Loucy (cell line): ENCODE measurements around the gene TMEM108.

Experiments
- H2AFZ ChIP-seq: fragments of 200-600 bp; sonication (generic); 2 replicates; pipeline ENCODE4 v1.6.0; 2016; ENCODE audit warnings: antibody characterized with exemption, mild to moderate bottlenecking, low read length, moderate library complexity
- H3F3A ChIP-seq: fragments of 200-600 bp; 2 replicates; pipeline ENCODE4 v1.6.0; 2016; ENCODE audit warnings: antibody characterized with exemption, low read depth, mild to moderate bottlenecking
- H3K27me3 ChIP-seq: fragments of 200-600 bp; sonication (generic); 2 replicates; pipeline ENCODE4 v1.6.1; 2014; ENCODE audit warnings: low read length, mild to moderate bottlenecking; ENCODE audit not compliant: insufficient read depth, poor library complexity, severe bottlenecking
- H3K36me3 ChIP-seq: fragments of 200-600 bp; sonication (generic); 2 replicates; pipeline ENCODE4 v1.6.1; 2016; ENCODE audit warnings: low read length; ENCODE audit not compliant: insufficient read depth
- H3K4me1 ChIP-seq: fragments of 200-600 bp; sonication (generic); 2 replicates; pipeline ENCODE4 v1.5.1; 2014; ENCODE audit warnings: low read length, mild to moderate bottlenecking; ENCODE audit not compliant: insufficient read depth, poor library complexity, severe bottlenecking
- H3K4me2 ChIP-seq: fragments of 200-600 bp; sonication (generic); 2 replicates; pipeline ENCODE4 v1.6.0; 2014; ENCODE audit warnings: antibody characterized with exemption, low read length, low read depth, mild to moderate bottlenecking; ENCODE audit not compliant: poor library complexity, severe bottlenecking
- H3K4me3 ChIP-seq: fragments of 200-600 bp; sonication (generic); 2 replicates; pipeline ENCODE4 v1.5.1; 2014; ENCODE audit warnings: low read length, mild to moderate bottlenecking, mixed read lengths; ENCODE audit not compliant: poor library complexity, severe bottlenecking
- H3K79me2 ChIP-seq: fragments of 200-600 bp; sonication (generic); 2 replicates; pipeline ENCODE4 v1.6.1; 2014; ENCODE audit warnings: low read length; ENCODE audit not compliant: insufficient read depth
- H3K9ac ChIP-seq: fragments of 200-600 bp; sonication (generic); 2 replicates; pipeline ENCODE4 v1.6.0; 2014; ENCODE audit warnings: mild to moderate bottlenecking, low read depth, low read length, moderate library complexity; ENCODE audit not compliant: poor library complexity, severe bottlenecking
- H3K9me2 ChIP-seq: fragments of 200-600 bp; sonication (generic); replicated peaks from 2 replicates; pipeline ENCODE4 v1.6.1; 2016; ENCODE audit warnings: low read depth, low read length, mixed read lengths
- H3K9me3 ChIP-seq: fragments of 200-600 bp; sonication (generic); 2 replicates; pipeline ENCODE4 v1.6.1; 2014; ENCODE audit warnings: mild to moderate bottlenecking, antibody characterized with exemption, low read length, low read depth; ENCODE audit not compliant: insufficient read depth
- H4K20me1 ChIP-seq: fragments of 200-600 bp; sonication (generic); 2 replicates; pipeline ENCODE4 v1.6.0; 2014; ENCODE audit warnings: antibody characterized with exemption, low read length, mild to moderate bottlenecking; ENCODE audit not compliant: insufficient read depth, poor library complexity, severe bottlenecking
- CTCF ChIP-seq: fragments of 200-600 bp; sonication (generic); conservative IDR thresholded peaks from 2 replicates; pipeline ENCODE4 v1.5.1; 2014; ENCODE audit warnings: mild to moderate bottlenecking, antibody characterized with exemption, low read length
- EZH2phosphoT487 ChIP-seq: fragments of 200-600 bp; IDR thresholded peaks from 2 replicates; pipeline ENCODE4 v1.6.1; 2018; ENCODE audit warnings: antibody characterized with exemption, mild to moderate bottlenecking, moderate library complexity, borderline replicate concordance

TMEM108 gene

GRCh38 chr3:133408961-133409360 lies 370.8 kb downstream of the TMEM108 start:
- H3K4me2 ChIP-seq = no peak overlapping the region
- no peaks in the 10 kb centered on the region for H3K4me1 ChIP-seq
- peaks cover 6% of the 10 kb centered on the region; the same call in 1 of the 2 replicates for H3F3A ChIP-seq
- H3K9me2 ChIP-seq = no peaks in the 10 kb centered on the region
- no peaks in the 10 kb centered on the region for H3K9me3 ChIP-seq
- H3K9ac ChIP-seq = no peak overlapping the region
- no peaks in the 10 kb centered on the region for H3K36me3 ChIP-seq
- no peak for TF ChIP-seq EZH2phosphoT487
- TF ChIP-seq CTCF = no peak
- H3K79me2 ChIP-seq = no peaks in the 10 kb centered on the region
- no peak overlapping the region for H2AFZ ChIP-seq
- H4K20me1 ChIP-seq = no peaks in the 10 kb centered on the region
- no peak overlapping the region for H3K4me3 ChIP-seq
- H3K27me3 ChIP-seq = peaks cover 4% of the 10 kb centered on the region

- TF ChIP-seq CTCF (no peak), EZH2phosphoT487 (no peak)
- H3K9me2 ChIP-seq = no peaks in the 10 kb centered on the region
- H3K9ac ChIP-seq = no peak overlapping the region
- peaks cover 6% of the 10 kb centered on the region; the same call in 1 of the 2 replicates for H3F3A ChIP-seq
- H3K79me2 ChIP-seq = no peaks in the 10 kb centered on the region
- no peaks in the 10 kb centered on the region for H4K20me1 ChIP-seq
- no peak overlapping the region for H3K4me3 ChIP-seq
- no peaks in the 10 kb centered on the region for H3K9me3 ChIP-seq
- no peak overlapping the region for H2AFZ ChIP-seq
- no peaks in the 10 kb centered on the region for H3K36me3 ChIP-seq
- no peaks in the 10 kb centered on the region for H3K4me1 ChIP-seq
- H3K4me2 ChIP-seq = no peak overlapping the region
- peaks cover 4% of the 10 kb centered on the region for H3K27me3 ChIP-seq
These were observed 372.2 kb downstream of the TMEM108 start for GRCh38 chr3:133410191-133410892.

GRCh38 chr3:133412183-133413132 lies 374.3 kb downstream of the TMEM108 start:
- Histone ChIP-seq H3K9me3 (no peaks in the 10 kb centered on the region), H3K4me3 (no peak overlapping the region), H3K4me1 (no peaks in the 10 kb centered on the region), H3F3A (peaks cover 6% of the 10 kb centered on the region; the same call in 1 of the 2 replicates), H3K4me2 (no peak overlapping the region), H3K36me3 (no peaks in the 10 kb centered on the region), H3K9ac (no peak overlapping the region), H2AFZ (no peak overlapping the region), H3K79me2 (no peaks in the 10 kb centered on the region), H3K27me3 (peaks cover 4% of the 10 kb centered on the region), H4K20me1 (no peaks in the 10 kb centered on the region), H3K9me2 (no peaks in the 10 kb centered on the region)
- no peak for TF ChIP-seq EZH2phosphoT487
- no peak for TF ChIP-seq CTCF
